WTC11 (cell line): ENCODE results near the gene C17orf50. TPM values are rescaled to one million over a fixed set of nuclear protein-coding genes. Genes with fewer than 3 reads are reported as not detected.

ENCODE experiments used
- ATF1 ChIP-seq: sonication (generic); formaldehyde crosslinking; IDR thresholded peaks from 2 replicates; pipeline ENCODE4 v1.8.1; 2023; ENCODE audit warnings: mild to moderate bottlenecking, moderate library complexity, missing genetic modification reagents
- CREM ChIP-seq: sonication (generic); formaldehyde crosslinking; IDR thresholded peaks from 2 replicates; pipeline ENCODE4 v1.8.1; 2022; ENCODE audit warnings: mild to moderate bottlenecking, missing genetic modification reagents, moderate library complexity
- GABPB1 ChIP-seq: sonication (generic); formaldehyde crosslinking; IDR thresholded peaks from 2 replicates; pipeline ENCODE4 v1.8.1; 2023; ENCODE audit warnings: mild to moderate bottlenecking, missing genetic modification reagents
- JUN ChIP-seq: sonication (generic); formaldehyde crosslinking; IDR thresholded peaks from 2 replicates; pipeline ENCODE4 v1.8.0; 2023; ENCODE audit warnings: mild to moderate bottlenecking, missing genetic modification reagents
- NFATC4 ChIP-seq: fragments of 250-450 bp; sonication (Bioruptor Pico); IDR thresholded peaks from 2 replicates; pipeline ENCODE4 v1.9.0; 2021; ENCODE audit warnings: mild to moderate bottlenecking
- NR1H2 ChIP-seq: sonication (generic); formaldehyde crosslinking; IDR thresholded peaks from 2 replicates; pipeline ENCODE4 v1.9.0; 2021; ENCODE audit warnings: mild to moderate bottlenecking, moderate library complexity, missing genetic modification reagents
- RELA ChIP-seq: sonication (generic); formaldehyde crosslinking; IDR thresholded peaks from 2 replicates; pipeline ENCODE4 v1.8.1; 2022; ENCODE audit warnings: missing genetic modification reagents, mild to moderate bottlenecking, borderline replicate concordance
- ZBTB43 ChIP-seq: sonication (generic); formaldehyde crosslinking; IDR thresholded peaks from 2 replicates; pipeline ENCODE4 v1.8.1; 2023; ENCODE audit warnings: mild to moderate bottlenecking, missing genetic modification reagents
- ZNF232 ChIP-seq: sonication (generic); formaldehyde crosslinking; IDR thresholded peaks from 2 replicates; pipeline ENCODE4 v1.8.0; 2022; ENCODE audit warnings: mild to moderate bottlenecking, missing genetic modification reagents
- ZNF317 ChIP-seq: sonication (generic); formaldehyde crosslinking; IDR thresholded peaks from 2 replicates; pipeline ENCODE4 v1.8.1; 2023; ENCODE audit warnings: low read depth, mild to moderate bottlenecking, moderate library complexity, missing genetic modification reagents, borderline replicate concordance
- ZNF425 ChIP-seq: fragments of 250-450 bp; sonication (Bioruptor Pico); conservative IDR thresholded peaks from 2 replicates; pipeline ENCODE4 v1.9.0; 2021; ENCODE audit warnings: mild to moderate bottlenecking
- ZNF512 ChIP-seq: sonication (generic); formaldehyde crosslinking; IDR thresholded peaks from 2 replicates; pipeline ENCODE4 v1.8.1; 2022; ENCODE audit warnings: missing genetic modification reagents, borderline replicate concordance
- ZNF532 ChIP-seq: fragments of 250-450 bp; sonication (Bioruptor Pico); IDR thresholded peaks from 2 replicates; pipeline ENCODE4 v1.9.0; 2021; ENCODE audit warnings: mild to moderate bottlenecking, borderline replicate concordance
- total RNA-seq: library from RNA; stranded (reverse); gene quantifications from 3 replicates; pipeline ENCODE4 v1.2.3, GENCODE V29; 2021
- TF ChIP-seq, protein P1 (sequence below): sonication (generic); formaldehyde crosslinking; IDR thresholded peaks from 2 replicates; pipeline ENCODE4 v1.8.0; 2022; ENCODE audit warnings: mild to moderate bottlenecking, missing genetic modification reagents
- TF ChIP-seq, protein P2 (sequence below): sonication (generic); formaldehyde crosslinking; conservative IDR thresholded peaks from 2 replicates; pipeline ENCODE4 v1.8.1; 2023; ENCODE audit warnings: mild to moderate bottlenecking, low read depth, missing genetic modification reagents, moderate library complexity
- TF ChIP-seq, protein P3 (sequence below): sonication (generic); formaldehyde crosslinking; IDR thresholded peaks from 2 replicates; pipeline ENCODE4 v1.8.0; 2022; ENCODE audit warnings: mild to moderate bottlenecking, missing genetic modification reagents
- TF ChIP-seq, protein P4 (sequence below): sonication (generic); formaldehyde crosslinking; IDR thresholded peaks from 2 replicates; pipeline ENCODE4 v1.8.1; 2023; ENCODE audit warnings: mild to moderate bottlenecking, missing genetic modification reagents

C17orf50 gene
- total RNA-seq, 1 experiment from 2014 or later: 0.35 TPM

GRCh38 chr17:35764123-35764991 lies 3.7 kb downstream of the C17orf50 start (continued):
- TF ChIP-seq, protein P1, sequence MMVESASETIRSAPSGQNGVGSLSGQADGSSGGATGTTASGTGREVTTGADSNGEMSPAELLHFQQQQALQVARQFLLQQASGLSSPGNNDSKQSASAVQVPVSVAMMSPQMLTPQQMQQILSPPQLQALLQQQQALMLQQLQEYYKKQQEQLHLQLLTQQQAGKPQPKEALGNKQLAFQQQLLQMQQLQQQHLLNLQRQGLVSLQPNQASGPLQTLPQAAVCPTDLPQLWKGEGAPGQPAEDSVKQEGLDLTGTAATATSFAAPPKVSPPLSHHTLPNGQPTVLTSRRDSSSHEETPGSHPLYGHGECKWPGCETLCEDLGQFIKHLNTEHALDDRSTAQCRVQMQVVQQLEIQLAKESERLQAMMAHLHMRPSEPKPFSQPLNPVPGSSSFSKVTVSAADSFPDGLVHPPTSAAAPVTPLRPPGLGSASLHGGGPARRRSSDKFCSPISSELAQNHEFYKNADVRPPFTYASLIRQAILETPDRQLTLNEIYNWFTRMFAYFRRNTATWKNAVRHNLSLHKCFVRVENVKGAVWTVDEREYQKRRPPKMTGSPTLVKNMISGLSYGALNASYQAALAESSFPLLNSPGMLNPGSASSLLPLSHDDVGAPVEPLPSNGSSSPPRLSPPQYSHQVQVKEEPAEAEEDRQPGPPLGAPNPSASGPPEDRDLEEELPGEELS (CRISPR knock-in tag): no peak; the same call in 1 of the 2 replicates
- TF ChIP-seq ATF1 (CRISPR knock-in tag) (no peak), CREM (CRISPR knock-in tag) (no peak), ZNF532 (no peak), ZNF425 (no peak), NFATC4 (CRISPR knock-in tag) (no peak), ZNF512 (CRISPR knock-in tag) (no peak), ZBTB43 (CRISPR knock-in tag) (no peak; the same call in 1 of the 2 replicates), NR1H2 (CRISPR knock-in tag) (no peak), RELA (no peak), GABPB1 (CRISPR knock-in tag) (peak; percentile 51; the same call in 1 of the 2 replicates), ZNF232 (CRISPR knock-in tag) (peak; percentile 65), JUN (no peak), ZNF317 (CRISPR knock-in tag) (0 out of 2 replicates have a peak, but pooled peaks have one; percentile 17)
- TF ChIP-seq, protein P2, sequence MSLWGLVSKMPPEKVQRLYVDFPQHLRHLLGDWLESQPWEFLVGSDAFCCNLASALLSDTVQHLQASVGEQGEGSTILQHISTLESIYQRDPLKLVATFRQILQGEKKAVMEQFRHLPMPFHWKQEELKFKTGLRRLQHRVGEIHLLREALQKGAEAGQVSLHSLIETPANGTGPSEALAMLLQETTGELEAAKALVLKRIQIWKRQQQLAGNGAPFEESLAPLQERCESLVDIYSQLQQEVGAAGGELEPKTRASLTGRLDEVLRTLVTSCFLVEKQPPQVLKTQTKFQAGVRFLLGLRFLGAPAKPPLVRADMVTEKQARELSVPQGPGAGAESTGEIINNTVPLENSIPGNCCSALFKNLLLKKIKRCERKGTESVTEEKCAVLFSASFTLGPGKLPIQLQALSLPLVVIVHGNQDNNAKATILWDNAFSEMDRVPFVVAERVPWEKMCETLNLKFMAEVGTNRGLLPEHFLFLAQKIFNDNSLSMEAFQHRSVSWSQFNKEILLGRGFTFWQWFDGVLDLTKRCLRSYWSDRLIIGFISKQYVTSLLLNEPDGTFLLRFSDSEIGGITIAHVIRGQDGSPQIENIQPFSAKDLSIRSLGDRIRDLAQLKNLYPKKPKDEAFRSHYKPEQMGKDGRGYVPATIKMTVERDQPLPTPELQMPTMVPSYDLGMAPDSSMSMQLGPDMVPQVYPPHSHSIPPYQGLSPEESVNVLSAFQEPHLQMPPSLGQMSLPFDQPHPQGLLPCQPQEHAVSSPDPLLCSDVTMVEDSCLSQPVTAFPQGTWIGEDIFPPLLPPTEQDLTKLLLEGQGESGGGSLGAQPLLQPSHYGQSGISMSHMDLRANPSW: no peak
- TF ChIP-seq, protein P3, sequence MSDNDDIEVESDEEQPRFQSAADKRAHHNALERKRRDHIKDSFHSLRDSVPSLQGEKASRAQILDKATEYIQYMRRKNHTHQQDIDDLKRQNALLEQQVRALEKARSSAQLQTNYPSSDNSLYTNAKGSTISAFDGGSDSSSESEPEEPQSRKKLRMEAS: peak; percentile 97
- TF ChIP-seq, protein P4, sequence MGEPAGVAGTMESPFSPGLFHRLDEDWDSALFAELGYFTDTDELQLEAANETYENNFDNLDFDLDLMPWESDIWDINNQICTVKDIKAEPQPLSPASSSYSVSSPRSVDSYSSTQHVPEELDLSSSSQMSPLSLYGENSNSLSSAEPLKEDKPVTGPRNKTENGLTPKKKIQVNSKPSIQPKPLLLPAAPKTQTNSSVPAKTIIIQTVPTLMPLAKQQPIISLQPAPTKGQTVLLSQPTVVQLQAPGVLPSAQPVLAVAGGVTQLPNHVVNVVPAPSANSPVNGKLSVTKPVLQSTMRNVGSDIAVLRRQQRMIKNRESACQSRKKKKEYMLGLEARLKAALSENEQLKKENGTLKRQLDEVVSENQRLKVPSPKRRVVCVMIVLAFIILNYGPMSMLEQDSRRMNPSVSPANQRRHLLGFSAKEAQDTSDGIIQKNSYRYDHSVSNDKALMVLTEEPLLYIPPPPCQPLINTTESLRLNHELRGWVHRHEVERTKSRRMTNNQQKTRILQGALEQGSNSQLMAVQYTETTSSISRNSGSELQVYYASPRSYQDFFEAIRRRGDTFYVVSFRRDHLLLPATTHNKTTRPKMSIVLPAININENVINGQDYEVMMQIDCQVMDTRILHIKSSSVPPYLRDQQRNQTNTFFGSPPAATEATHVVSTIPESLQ (CRISPR knock-in tag): no peak
